GM21825 (cell line): ENCODE data around the gene CCN6.
"Not testable (repeated sequence)": the region's sequence is repeated elsewhere in the genome, so short reads cannot be mapped to it uniquely, and the experiment has no call there.

Experiments
- ATAC-seq: cut with Tn5 transposase; IDR thresholded peaks from one replicate; pipeline ENCODE4 v1.9.1; 2021; ENCODE audit warnings: mild to moderate bottlenecking, moderate library complexity; ENCODE audit not compliant: unreplicated experiment

The CCN6 gene

DNA sequence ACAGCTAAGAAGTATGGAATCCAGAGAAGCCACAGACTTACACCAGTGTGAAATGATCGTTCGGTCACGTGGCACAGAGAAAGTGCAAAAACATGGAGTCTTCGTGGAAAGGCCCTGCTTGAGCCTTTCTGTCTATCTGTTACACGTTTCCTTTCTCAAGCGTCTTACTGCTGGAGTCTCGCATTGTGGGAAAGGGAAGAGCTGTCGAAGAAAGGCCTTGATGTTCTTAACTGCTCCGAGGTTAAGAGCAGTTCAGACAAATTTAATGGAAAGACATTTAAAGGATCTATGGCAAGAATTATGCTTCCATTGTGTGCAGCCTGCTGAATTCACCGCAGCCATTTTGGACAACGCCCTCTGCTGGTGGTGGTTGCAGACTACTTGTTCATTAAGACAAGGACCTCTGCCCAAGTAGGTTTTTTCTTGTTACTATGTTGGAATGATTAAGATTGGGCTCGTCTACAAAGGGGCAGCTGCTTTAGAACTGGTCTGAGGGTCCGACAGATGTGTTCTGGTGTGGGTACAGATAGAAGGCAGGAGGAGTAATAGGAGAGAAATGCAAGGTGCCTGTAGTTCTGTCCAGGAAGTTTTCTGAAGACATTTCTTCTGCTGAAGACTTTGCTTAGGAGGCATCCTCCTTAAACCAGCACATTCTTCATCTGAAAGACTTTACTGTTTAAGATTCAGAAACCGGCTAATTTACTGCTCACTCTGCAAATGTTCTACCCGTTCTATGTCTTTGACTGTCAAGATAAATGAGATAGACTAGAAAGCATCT, 24.7 kb upstream of the CCN6 start:
- peak; percentile 57 for ATAC-seq

DNA sequence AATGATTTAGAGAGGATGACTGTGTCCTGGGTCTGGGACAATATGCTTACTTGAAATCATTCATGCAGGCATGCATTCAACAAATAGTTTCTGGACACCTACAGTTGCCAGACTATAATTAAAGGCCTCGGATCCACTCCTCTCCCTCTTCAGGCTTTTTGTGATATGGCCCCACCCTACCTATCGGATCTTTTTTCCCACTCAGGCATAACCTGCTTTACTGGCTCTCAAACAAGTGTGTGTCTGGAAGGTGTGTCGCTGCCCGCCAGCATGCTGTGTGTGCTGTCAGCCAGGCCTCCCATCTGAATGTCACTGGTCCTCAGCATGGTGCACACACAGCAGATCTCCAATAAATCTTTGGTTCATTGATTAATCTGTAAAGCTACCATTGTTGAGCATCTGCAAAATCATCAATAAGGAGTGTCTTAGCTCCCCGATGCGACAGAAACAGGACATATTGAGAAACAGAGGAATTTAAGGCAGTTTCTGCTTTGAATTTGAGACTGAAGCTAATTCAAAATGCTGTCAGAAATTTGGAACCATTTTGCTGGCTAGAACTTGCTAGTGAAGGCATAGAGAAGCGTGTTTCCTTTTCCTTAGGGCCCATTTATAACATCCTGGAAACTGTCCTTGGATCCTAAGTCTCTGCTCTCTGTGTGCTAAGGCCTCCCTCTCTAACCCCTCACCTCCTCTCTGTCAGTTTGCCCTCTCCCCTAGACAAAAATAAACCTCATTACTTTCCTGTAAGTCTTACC, 23.5 kb upstream of the CCN6 start:
- no peak for ATAC-seq

DNA sequence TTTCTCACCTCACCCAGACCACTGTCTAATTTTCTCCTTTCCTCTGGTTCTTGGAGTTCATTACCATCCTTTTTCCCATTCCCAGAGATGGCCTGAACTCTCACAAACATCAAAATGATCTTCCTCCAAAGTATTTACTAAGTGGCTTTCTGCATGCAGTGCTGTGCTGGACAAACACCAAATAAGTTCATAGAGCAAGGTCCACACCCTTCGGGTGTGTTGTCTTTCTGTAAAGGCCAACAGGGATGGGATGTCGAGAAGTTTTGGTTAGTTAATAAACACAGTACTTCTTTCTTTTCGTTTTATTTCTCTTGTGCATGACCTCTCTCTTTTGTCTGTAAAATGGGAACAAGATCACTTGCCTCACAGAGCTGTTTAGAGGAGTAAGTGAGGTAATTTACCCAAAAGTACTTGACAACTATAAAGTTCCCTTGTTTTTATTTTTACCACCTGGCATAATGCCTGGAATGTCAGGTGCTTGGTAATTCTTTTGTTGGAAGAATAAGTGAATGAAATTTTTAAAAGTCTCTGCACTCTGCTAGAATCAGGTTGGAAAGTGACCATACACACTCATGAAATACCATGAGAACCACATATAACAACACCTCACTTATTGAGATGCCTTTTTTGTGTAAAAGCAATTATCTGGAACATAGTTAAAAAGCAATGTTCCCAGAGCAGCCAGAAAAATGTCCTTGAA, 22.8 kb upstream of the CCN6 start:
- no peak for ATAC-seq

DNA sequence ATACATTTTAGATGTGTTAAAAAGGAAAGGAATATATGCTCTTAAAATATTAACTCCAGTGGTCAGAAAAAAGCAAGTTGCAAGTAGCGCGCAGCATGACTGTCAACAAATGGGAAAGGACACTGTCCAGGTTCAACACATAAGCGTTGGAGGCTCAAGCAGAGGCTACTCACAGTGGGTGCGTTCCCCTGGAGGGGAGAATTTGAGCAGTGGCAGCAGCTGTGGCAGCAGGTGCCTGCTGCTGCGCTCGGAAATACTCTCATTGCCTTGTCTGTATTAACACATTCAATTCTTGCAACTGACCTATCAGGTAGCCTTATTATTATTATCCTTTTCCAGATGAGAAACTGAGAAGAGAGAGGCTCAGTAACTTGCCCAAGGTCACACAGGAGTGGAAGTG, 21.9 kb upstream of the CCN6 start:
- ATAC-seq = no peak

DNA sequence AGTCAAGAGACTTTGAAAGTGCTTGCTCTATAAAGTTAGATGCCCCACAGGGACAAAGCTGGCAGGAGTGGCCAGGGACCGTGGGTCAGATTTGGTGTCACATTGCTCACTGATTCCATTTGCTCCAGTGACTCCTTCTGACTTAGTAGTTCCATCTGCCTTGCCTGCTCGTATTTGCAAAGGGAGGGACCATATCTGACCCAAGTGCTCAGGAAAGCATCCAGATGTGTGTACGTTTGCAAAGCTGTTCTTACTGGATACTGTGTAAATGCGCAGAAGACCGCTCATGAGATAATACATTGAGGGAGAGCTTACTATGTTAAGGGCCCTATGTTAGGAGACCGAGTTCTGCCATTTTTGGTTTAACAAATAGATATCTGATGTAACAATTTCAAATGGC, 21.2 kb upstream of the CCN6 start:
- ATAC-seq = no peak

DNA sequence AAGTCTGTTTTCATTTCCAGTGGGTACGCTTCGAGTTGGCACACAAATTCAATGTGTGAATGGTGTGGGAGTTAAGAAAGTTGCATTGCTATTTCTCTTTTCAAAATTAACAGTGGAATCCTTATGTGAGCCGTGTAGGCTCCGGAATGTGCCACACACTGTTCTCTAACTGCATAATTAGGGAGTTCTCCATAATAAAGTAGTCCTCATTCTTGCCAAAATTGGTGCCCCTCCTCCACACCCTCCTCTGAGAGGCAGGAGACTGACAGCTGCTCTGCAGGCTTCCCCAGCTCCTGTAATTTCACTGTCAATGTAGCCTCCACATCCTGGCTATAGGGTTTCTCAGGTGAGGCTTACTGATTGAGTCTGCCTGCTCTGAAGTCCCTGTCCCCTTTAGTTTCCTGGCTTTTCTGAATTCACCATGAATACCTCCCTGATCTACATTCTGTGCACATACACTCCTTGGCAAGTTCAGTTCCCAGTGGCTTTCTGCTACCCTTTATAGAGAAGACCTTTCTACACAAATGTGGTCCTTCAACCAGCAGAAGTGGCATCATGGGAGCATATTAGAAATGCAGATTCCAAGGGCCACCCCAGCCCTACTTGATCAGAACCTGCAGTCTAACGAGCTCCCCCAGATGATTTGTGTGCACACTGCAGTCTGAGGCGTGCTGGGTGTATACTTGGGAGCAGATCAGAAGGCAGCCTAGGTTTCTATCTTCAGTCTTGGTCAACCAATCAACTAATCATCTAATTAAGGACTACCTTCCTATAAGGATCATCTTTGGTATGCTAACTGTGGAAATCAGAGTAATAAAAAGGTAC, 19.9 kb upstream of the CCN6 start:
- no peak for ATAC-seq

DNA sequence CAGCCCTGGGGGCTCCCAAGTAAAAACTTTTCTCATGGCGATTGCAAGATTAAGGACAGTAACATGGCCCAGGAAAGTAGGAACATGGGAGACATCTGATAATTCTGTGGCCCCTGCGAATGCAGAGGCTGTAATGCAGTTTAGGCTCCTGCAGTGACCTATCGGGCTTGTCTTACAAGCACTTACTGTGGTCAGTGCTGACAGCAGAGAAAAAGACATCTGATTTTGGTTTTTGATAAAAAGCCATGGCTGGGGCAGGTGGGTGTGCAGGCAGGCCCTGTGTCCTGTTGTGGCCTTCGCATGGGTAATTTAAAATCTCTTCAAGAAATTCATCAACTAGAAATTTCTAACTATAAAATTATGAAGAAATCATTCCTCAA, 19.3 kb upstream of the CCN6 start:
- ATAC-seq = no peak

DNA sequence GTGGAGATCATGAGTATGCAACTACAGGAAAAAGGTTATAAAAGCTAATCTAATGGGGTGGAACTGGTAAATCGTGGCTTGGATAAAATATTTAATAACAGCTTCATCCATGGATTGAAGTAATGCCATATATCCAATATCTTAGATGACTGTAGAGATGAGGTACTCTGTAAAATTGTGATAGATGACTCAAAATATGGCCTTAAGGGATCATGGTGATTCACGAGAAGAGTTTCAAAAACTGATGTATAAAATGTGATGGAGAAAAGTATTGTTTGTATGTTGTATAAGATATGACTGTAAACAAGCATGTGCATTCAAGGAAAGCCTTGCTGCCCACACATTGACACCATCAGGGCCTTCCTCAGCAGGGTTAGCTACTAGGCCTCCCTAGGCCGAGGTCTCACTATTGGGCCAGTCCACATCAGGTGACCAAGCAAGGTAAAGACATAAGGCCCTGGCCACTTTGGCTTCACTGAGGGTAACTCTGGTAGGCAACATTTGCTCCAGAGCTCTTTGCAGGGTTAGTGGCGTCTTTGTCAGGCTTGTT, 17.7 kb upstream of the CCN6 start:
- no peak for ATAC-seq

DNA sequence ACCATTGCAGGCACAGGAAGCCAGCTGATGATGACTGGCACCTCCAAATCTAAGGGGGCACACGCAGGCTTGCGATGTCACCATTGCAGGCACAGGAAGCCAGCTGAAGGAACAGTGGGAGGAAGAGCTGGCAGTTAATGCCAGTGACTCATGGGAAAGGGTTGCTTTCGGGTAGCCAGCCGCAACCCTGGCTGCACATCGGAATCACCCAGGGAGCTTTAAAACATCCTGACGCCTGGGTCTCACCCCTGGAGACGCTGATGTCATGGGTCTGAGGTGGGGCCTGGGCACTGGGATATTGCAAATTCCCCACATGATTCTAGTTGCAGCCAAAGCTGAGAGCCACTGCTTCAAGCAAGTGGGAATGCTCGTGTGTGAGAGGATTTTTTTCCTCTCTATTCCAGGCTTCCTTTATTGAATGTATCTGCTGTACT, 16.1 kb upstream of the CCN6 start:
- no peak for ATAC-seq

DNA sequence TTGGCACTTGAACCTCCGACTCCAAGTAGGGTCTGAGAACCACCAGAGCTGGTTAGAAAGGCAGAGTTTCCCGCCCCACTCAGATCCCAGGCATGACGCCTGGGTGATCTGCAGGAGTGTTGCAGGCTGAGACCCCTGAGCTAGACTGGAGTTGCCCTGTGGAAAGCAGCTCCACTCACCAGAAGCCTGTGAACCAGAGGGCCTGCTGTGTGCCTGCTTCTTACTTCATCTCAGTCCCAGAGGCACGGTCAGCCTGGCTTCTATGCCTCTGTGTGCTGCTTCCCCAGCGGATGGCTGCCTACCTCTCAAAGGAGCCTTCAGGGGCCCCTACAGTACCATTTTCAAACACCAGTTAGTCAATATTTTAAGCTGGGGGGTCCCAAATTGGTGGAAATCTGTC, 15.6 kb upstream of the CCN6 start:
- ATAC-seq = no peak

DNA sequence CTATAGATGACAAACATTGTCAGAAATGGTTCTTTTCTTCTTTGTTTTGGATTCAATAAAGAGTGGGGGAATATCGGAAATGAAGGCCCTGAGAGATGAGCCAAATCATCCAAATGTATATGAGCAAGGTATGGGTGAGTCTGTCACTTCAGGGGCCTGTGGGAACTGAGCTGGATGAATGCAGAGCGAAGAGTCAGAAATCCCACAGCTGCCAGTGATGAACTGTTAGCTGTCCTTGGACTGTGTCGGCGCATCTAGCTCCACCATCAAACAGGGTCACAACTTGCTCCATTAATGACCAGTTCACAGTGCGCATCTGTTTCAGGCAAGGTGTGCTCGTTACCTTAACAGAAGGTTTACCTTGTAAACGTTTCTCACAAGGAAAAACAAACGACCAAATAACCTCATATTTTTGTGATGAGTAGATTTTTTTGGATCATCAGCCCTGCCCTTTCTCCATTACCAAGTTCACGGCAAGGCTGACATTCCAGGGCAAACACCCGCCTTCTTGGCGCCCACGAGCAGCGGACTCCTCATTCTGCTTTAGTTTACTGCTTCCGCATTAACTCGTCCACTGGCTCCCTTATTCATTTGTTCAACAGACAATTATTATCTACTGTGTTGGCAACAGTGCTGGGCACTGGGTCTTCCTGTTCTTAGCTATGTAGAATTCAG, 15.0 kb upstream of the CCN6 start:
- ATAC-seq = no peak

DNA sequence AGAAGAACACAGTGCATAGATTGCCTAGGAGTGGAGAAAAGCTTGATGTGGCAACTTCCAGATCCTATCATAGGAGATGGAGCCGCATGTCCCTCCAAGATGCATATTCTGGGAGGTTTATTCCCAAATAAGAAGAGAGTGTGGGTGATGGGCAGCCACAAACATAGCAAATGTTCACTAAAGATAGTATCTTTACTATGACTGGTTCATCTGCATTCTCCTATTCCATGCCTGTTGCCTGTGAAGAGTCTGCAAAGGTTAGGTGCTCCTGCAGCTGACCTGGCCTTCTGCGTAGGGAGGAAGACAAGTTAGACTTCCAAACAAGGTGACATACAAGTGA, 14.5 kb upstream of the CCN6 start:
- ATAC-seq = no peak

DNA sequence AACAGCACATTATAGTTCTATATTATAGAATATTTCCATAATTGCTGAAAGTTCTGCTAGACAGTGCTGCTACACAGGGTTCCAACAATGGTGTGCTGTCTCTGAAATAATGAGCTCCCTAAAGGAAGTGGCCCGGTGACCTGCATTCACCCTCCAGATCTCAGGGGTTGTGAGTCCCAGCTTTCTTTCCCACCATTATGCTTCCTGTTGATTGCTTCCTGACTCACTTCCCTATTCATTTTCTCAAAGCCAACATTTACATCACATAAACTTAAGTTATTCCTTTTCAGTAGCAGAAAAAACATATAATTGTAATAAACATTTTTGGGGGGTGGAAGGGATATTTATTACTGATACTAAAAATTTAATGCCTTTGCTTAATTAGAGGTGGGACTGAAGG, 12.9 kb upstream of the CCN6 start:
- ATAC-seq = no peak

DNA sequence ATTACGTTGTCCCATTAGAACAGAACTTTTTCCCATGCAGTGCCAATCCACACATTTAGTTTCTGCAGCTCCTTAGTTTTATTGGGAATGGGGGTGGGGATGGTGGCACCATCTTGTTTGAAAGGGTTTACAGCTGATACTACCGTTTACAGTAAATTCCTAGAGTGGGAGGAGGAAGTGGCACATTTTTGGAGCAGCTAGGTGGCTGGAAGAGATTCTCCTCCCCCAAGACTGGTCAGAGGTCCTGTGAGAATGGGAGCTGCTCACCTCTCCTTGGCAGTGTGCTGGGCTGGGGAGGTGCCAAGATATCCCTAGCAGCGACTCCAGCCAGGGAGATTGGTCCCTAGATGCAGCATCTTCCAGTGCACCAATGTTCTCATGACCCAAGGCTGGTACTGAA, 12.4 kb upstream of the CCN6 start:
- no peak for ATAC-seq

DNA sequence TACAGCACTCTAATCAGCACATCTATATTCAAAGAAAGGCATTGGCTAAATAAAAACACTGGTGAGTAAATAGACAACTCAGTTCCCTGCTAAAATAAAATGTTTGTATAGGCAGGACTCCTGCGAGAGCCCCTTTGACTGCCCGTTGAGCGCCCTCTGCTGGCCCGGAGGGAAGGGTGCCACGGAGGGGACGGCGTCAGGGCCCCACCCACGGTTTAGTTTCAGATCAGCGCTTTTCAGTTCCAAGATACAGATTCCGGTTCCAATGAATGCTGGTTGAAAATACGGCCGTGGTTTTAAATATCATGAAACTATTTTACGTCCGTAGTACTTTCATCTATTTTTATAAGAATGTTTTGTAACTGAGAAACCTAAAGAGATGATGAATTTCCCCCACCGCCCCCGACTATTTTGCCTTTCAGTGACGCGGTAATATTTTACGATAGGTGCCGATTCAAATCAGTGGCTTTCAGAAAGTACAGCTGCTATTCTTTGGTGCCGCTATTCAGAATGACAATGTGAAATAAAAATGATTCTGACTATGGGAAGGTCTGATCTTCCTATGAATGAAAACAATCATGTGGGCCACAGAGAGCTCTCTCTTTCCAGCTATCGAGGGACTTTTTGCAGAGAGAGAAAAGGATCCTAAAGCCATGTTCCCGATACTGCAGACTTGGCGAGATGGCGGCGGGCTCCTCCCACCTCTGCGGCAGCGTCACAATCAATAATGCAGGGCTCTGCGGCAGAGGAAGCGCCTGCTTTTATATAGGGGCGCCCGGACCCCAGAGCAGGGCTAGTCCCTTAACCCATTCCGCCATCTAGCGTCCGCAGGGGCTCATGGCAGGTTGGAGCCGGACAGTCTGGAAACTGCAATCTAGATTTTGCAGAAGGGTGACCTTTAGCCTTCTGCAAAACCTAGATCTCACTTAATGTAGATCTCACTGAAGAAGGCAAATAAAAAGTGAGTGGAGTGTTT, 10.6 kb upstream of the CCN6 start:
- ATAC-seq = peak; percentile 93

DNA sequence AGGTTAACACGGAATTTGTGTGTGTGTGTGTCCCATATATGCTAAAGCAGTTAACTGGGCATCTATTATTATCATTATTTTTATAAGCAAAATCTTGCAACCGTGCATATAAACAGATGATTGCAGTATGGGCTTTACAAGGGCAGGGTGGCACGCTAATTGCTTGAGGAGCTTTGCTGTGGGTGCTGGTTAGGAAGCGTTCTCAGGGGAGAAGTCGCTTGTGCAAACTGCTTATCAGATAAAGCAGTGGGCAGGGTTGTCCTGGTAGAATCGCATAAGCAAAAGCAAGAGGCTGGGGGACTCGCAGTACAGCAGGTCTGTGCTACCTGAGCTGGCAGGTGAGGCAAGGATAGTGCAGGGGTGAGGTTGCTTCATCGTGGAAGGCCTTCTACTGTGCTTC, 9.7 kb upstream of the CCN6 start:
- ATAC-seq = no peak

DNA sequence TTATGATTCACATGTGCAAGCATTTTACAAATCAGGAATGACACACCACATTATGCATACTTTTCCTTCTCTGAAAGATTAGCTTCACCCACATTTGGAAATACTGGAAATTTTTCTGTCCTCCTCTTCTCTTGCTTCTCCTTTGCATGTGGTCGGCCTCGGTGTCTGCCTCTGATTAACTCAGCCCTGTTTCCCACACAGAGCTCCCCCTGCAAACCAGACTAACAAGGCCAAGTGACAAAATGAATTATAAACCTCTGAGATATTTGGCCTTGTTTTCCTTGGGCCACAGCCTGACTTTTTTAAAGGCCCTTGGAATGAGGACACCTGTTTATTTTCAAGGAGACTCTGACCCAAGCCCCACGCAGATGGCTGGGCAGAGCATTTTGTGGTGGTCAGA, 9.0 kb upstream of the CCN6 start:
- ATAC-seq = no peak

DNA sequence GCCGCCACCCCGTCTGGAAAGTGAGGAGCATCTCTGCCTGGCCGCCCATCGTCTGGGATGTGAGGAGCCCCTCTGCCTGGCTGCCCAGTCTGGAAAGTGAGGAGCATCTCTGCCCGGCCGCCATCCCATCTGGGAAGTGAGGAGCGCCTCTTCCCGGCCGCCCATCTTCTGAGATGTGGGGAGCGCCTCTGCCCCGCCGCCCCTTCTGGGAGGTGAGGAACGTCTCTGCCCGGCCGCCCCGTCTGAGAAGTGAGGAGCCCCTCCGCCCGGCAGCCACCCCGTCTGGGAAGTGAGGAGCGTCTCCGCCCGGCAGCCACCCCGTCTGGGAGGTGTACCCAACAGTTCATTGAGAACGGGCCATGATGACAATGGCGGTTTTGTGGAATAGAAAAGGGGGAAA, 6.4 kb upstream of the CCN6 start:
- ATAC-seq = not testable (repeated sequence)
